ENCODE measurements around the gene HK3.

The HK3 gene

GRCh38 chr5:176899296-176899891 is at the start of gene HK3:
HK3 (minus strand) TSS chr5:176899346; CDS start chr5:176896159, 3,187 bp downstream.
- no peak for DNase-seq (ENCODE audit: low read depth, low spot score)

GRCh38 chr5:176948458-176948857 is 49.3 kb upstream of the HK3 start:
- DNase-seq (ENCODE audit: low read depth, low spot score) = no peak

GRCh38 chr5:176947847-176948246 is 48.7 kb upstream of the HK3 start:
- no peak for DNase-seq (ENCODE audit: low read depth, low spot score)

- no peak for DNase-seq (ENCODE audit: low read depth, low spot score)
Observed at GRCh38 chr5:176944268-176944667, 45.1 kb upstream of the HK3 start.

- DNase-seq (ENCODE audit: low read depth, low spot score) = peak; percentile 56
Observed at GRCh38 chr5:176943816-176944215, 44.7 kb upstream of the HK3 start.

- DNase-seq (ENCODE audit: low read depth, low spot score) = no peak
Observed at GRCh38 chr5:176941951-176942350, 42.8 kb upstream of the HK3 start.

- DNase-seq (ENCODE audit: low read depth, low spot score) = no peak
Observed at GRCh38 chr5:176938472-176938871, 39.3 kb upstream of the HK3 start.

- no peak for DNase-seq (ENCODE audit: low read depth, low spot score)
Observed at GRCh38 chr5:176935017-176935416, 35.9 kb upstream of the HK3 start.

GRCh38 chr5:176934309-176934930 is 35.3 kb upstream of the HK3 start:
- DNase-seq (ENCODE audit: low read depth, low spot score) = no peak

GRCh38 chr5:176929654-176930053 is 30.5 kb upstream of the HK3 start:
- DNase-seq (ENCODE audit: low read depth, low spot score) = no peak

- no peak for DNase-seq (ENCODE audit: low read depth, low spot score)
Observed at GRCh38 chr5:176927562-176927961, 28.4 kb upstream of the HK3 start.

GRCh38 chr5:176922817-176923216 is 23.7 kb upstream of the HK3 start:
- no peak for DNase-seq (ENCODE audit: low read depth, low spot score)

GRCh38 chr5:176921714-176922113 is 22.6 kb upstream of the HK3 start:
- DNase-seq (ENCODE audit: low read depth, low spot score) = no peak

GRCh38 chr5:176918613-176919012 is 19.5 kb upstream of the HK3 start:
- no peak for DNase-seq (ENCODE audit: low read depth, low spot score)

- DNase-seq (ENCODE audit: low read depth, low spot score) = no peak
Observed at GRCh38 chr5:176916337-176916736, 17.2 kb upstream of the HK3 start.

- no peak for DNase-seq (ENCODE audit: low read depth, low spot score)
Observed at GRCh38 chr5:176915906-176916305, 16.8 kb upstream of the HK3 start.

GRCh38 chr5:176912115-176912514 is 13.0 kb upstream of the HK3 start:
- no peak for DNase-seq (ENCODE audit: low read depth, low spot score)

- no peak for DNase-seq (ENCODE audit: low read depth, low spot score)
Observed at GRCh38 chr5:176908675-176909368, 9.7 kb upstream of the HK3 start.

GRCh38 chr5:176906796-176907195 is 7.7 kb upstream of the HK3 start:
- no peak for DNase-seq (ENCODE audit: low read depth, low spot score)

GRCh38 chr5:176906126-176906525 is 7.0 kb upstream of the HK3 start:
- no peak for DNase-seq (ENCODE audit: low read depth, low spot score)

- DNase-seq (ENCODE audit: low read depth, low spot score) = no peak
Observed at GRCh38 chr5:176904276-176904675, 5.1 kb upstream of the HK3 start.

- DNase-seq (ENCODE audit: low read depth, low spot score) = no peak
Observed at GRCh38 chr5:176902911-176903664, 3.9 kb upstream of the HK3 start.

Data from iPS DF 19.7 (cell line).